Dermis microvascular lymphatic vessel endothelial cell (primary cell): ENCODE results near the gene LCP1. TPM values are rescaled to one million over a fixed set of nuclear protein-coding genes. Genes with fewer than 3 reads are reported as not detected.
A peak's percentile ranks its signal among the peaks of the same experiment; 100 is the strongest.

Experiments used
- DNase-seq, 2 donors: peaks; one replicate each; pipeline versions ENCODE4 v3.0.0 to v3.0.0-alpha.2; 2010; ENCODE audit warnings: low read depth in 2 of 2
- total RNA-seq: library from RNA; depleted of rRNA; stranded (reverse); fragments of >200 nt; gene quantifications from 2 replicates; pipeline ENCODE4 v1.2.1, GENCODE V29; 2014

Gene LCP1
- total RNA-seq, 1 donor from 2014 or later = 0.39 TPM

GRCh38 chr13:46102255-46102605, 79.7 kb downstream of the LCP1 start:
- no peak for DNase-seq

- DNase-seq = no peak
Measured at GRCh38 chr13:46101484-46102254, 80.3 kb downstream of the LCP1 start.

- no peak for DNase-seq
Measured at GRCh38 chr13:46101002-46101401, 81.0 kb downstream of the LCP1 start.

GRCh38 chr13:46100191-46100815, 81.7 kb downstream of the LCP1 start:
- DNase-seq = peak in 1 of 2 donors; percentile 16

GRCh38 chr13:46097663-46098062, 84.3 kb downstream of the LCP1 start:
- DNase-seq = no peak

GRCh38 chr13:46097015-46097414, 85.0 kb downstream of the LCP1 start:
- peak in 1 of 2 donors; percentile 14 for DNase-seq

- DNase-seq = no peak
Measured at GRCh38 chr13:46094478-46094877, 87.5 kb downstream of the LCP1 start.

- no peak for DNase-seq
Measured at GRCh38 chr13:46088821-46089562, 93.0 kb downstream of the LCP1 start.

GRCh38 chr13:46087481-46087880, 94.5 kb downstream of the LCP1 start:
- DNase-seq = no peak

- no peak for DNase-seq
Measured at GRCh38 chr13:46086985-46087384, 95.0 kb downstream of the LCP1 start.

- no peak for DNase-seq
Measured at GRCh38 chr13:46086421-46086922, 95.5 kb downstream of the LCP1 start.

GRCh38 chr13:46085737-46086136, 96.2 kb downstream of the LCP1 start:
- no peak for DNase-seq

- no peak for DNase-seq
Measured at GRCh38 chr13:46082324-46082723, 99.7 kb downstream of the LCP1 start.

GRCh38 chr13:46079770-46080169, 102.2 kb downstream of the LCP1 start:
- DNase-seq = no peak

GRCh38 chr13:46077265-46077664, 104.7 kb downstream of the LCP1 start:
- DNase-seq = no peak

GRCh38 chr13:46076827-46077226, 105.2 kb downstream of the LCP1 start:
- no peak for DNase-seq

Other genes starting within 250 kb of the LCP1 start
- 7.3 and 8.2 TPM in 2 replicates for gene ZC3H13, start 129.4 kb downstream of the LCP1 start, total RNA-seq
- under 0.01 TPM in 1 of 2 replicates, not detected in the other for gene CPB2, start 77.1 kb downstream of the LCP1 start, total RNA-seq
- gene LRRC63, start 29.8 kb upstream of the LCP1 start, total RNA-seq = under 0.01 TPM in 1 of 2 replicates, not detected in the other
- under 0.01 and 0.13 TPM in 2 replicates for gene RUBCNL, start 205.1 kb upstream of the LCP1 start, total RNA-seq